Stomach (tissue), 9 donors: Measurements from ENCODE around the gene TSGA10. TPM values are rescaled to one million over a fixed set of nuclear protein-coding genes. Genes with fewer than 3 reads are reported as not detected.
"Not testable (repeated sequence)": the region's sequence is repeated elsewhere in the genome, so short reads cannot be mapped to it uniquely, and the experiment has no call there.

Experiments
- DNase-seq, 2 donors: peaks; one replicate each; pipeline versions ENCODE4 v3.0.0 to v3.0.0-alpha.2; 2013 to 2019
- H3K27ac ChIP-seq, 5 donors: fragments of 200-600 bp in 4 of 5; sonication (generic) in 4 of 5; one replicate each; pipeline ENCODE4 v1.5.1; 2013 to 2019; ENCODE audit warnings: mild to moderate bottlenecking in 1 of 5, moderate library complexity in 1 of 5
- H3K27me3 ChIP-seq, 3 donors: fragments of 200-600 bp; sonication (generic); one replicate each; pipeline ENCODE4 v1.5.1; 2017 to 2019; ENCODE audit warnings: mixed run types in 1 of 3
- H3K36me3 ChIP-seq, 4 donors: fragments of 200-600 bp; sonication (generic); 1 replicate in 3 of 4; 2 replicates in 1 of 4; pipeline ENCODE4 v1.5.1; 2016 to 2019
- H3K4me1 ChIP-seq, 4 donors: fragments of 200-600 bp; sonication (generic); one replicate each; pipeline ENCODE4 v1.5.1; 2016 to 2019
- H3K4me3 ChIP-seq, 4 donors: fragments of 200-600 bp; sonication (generic) in 3 of 4; one replicate each; pipeline ENCODE4 v1.5.1; 2016 to 2019; ENCODE audit warnings: mild to moderate bottlenecking in 1 of 4
- H3K9me3 ChIP-seq, 4 donors: fragments of 200-600 bp; sonication (generic); one replicate each; pipeline ENCODE4 v1.5.1; 2016 to 2019
- CTCF ChIP-seq, 7 experiments: fragments of 450-650 bp in 4 of 7; fragments of 200-600 bp in 3 of 7; sonication (generic) in 3 of 7; IDR thresholded peaks; one replicate each; pipeline ENCODE4 v1.5.1; 2016 to 2019; ENCODE audit warnings: antibody characterized with exemption in 7 of 7, control low read depth in 2 of 7, mild to moderate bottlenecking in 1 of 7
- EP300 ChIP-seq: sonication (generic); formaldehyde crosslinking; IDR thresholded peaks from one replicate; pipeline ENCODE4 v1.6.1; 2017; ENCODE audit warnings: antibody characterized with exemption
- POLR2A ChIP-seq, 4 donors: fragments of 450-650 bp; IDR thresholded peaks; one replicate each; pipeline ENCODE4 v1.6.1; 2016; ENCODE audit warnings: antibody characterized with exemption in 4 of 4, control low read depth in 2 of 4, mild to moderate bottlenecking in 1 of 4, moderate library complexity in 1 of 4
- POLR2AphosphoS5 ChIP-seq, 3 donors: sonication (generic); formaldehyde crosslinking; IDR thresholded peaks; one replicate each; pipeline ENCODE4 v1.6.1; 2016; ENCODE audit warnings: antibody characterized with exemption in 3 of 3
- WGBS, 5 donors: extraction: QIAGEN DNeasy Blood & Tissue Kit in 3 of 5; methylation state at CpG; one replicate each; pipeline versions ENCODE4 v1.1.5 to v1.1.7; 2013 to 2018; 5-methylcytosine and 5-hydroxymethylcytosine counted together
- intact Hi-C: fragments of 100-400 bp; cut with DNase I; formaldehyde crosslinking; loops from one replicate; pipeline ENCODE4 v1.15.1; 2023; ENCODE audit warnings: low total_unique reads
- polyA plus RNA-seq, 3 donors: library from polyadenylated mRNA; stranded (reverse); fragments of 200-250 nt; gene quantifications; one replicate each; pipeline ENCODE4 v1.2.3, GENCODE V29; 2013
- total RNA-seq, 5 donors: library from RNA; depleted of rRNA; stranded (reverse); fragments of >200 nt; gene quantifications; one replicate each; pipeline versions ENCODE4 v1.1.0 to v1.2.3, GENCODE V29; 2014 to 2016
- donor health status: healthy with polysubstance abuse.
- donor health status: Bipolar disorder and iron deficiency.
- donor health status: healthy.

The TSGA10 gene
- total and polyA plus RNA-seq, 8 donors: 1.3 to 19.3 (median 5.4) TPM

- Histone ChIP-seq H3K36me3 (no peaks in the 10 kb centered on the region), H3K9me3 (peaks cover 0 to 21% (median 3%) of the 10 kb centered on the region in 4 donors), H3K4me1 (no peaks in the 10 kb centered on the region), H3K4me3 (no peak overlapping the region), H3K27me3 (no peaks in the 10 kb centered on the region), H3K27ac (no peak overlapping the region)
- no peak for TF ChIP-seq POLR2A (IDR thresholded peaks at IDR 0.05)
- no peak for TF ChIP-seq POLR2AphosphoS5 (IDR thresholded peaks at IDR 0.05)
- no peak for TF ChIP-seq CTCF (IDR thresholded peaks at IDR 0.05)
- TF ChIP-seq EP300: no peak
- whole genome bisulfite sequencing, 5 donors: 88 to 100% (median 94%) methylated on average over 5 to 10 of the region's 10 CpGs
- intact Hi-C loops: no loop called here
- DNase-seq: no peak
Observed at GRCh38 chr2:99000708-99001107, 154.0 kb downstream of the TSGA10 start.

- H3K4me3 ChIP-seq, DNase-seq, H3K4me1 ChIP-seq, H3K27ac ChIP-seq, H3K9me3 ChIP-seq, H3K27me3 ChIP-seq, H3K36me3 ChIP-seq, intact Hi-C loops: not testable (repeated sequence)
- 93 to 99% (median 96%) methylated on average over 2 to 28 of the region's 28 CpGs for WGBS, 5 donors
Observed at GRCh38 chr2:98988695-98989094, 166.0 kb downstream of the TSGA10 start.

- DNase-seq: no peak
- TF ChIP-seq EP300 (no peak), POLR2AphosphoS5 (IDR thresholded peaks at IDR 0.05) (no peak), CTCF (IDR thresholded peaks at IDR 0.05) (no peak), POLR2A (IDR thresholded peaks at IDR 0.05) (no peak)
- intact Hi-C loops: no loop called here
- Histone ChIP-seq H3K4me3 (no peak overlapping the region), H3K36me3 (no peaks in the 10 kb centered on the region), H3K27ac (no peak overlapping the region), H3K4me1 (no peaks in the 10 kb centered on the region), H3K9me3 (no peaks in the 10 kb centered on the region), H3K27me3 (no peaks in the 10 kb centered on the region)
- 54 to 74% (median 60%) methylated on average over 2 of the region's 2 CpGs for WGBS, 5 donors
Observed at GRCh38 chr2:98985905-98986666, 168.7 kb downstream of the TSGA10 start.

GRCh38 chr2:98975611-98976010, 179.1 kb downstream of the TSGA10 start:
- no peaks in the 10 kb centered on the region for H3K36me3 ChIP-seq
- H3K4me3 ChIP-seq: no peak overlapping the region
- H3K9me3 ChIP-seq: peaks cover 11 to 25% (median 15%) of the 10 kb centered on the region in 4 donors
- H3K27me3 ChIP-seq: no peaks in the 10 kb centered on the region
- WGBS, 5 donors: 56 to 69% (median 56%) methylated on average over 2 of the region's 2 CpGs
- H3K27ac ChIP-seq: no peak overlapping the region
- intact Hi-C loops: no loop called here
- TF ChIP-seq EP300 (no peak), POLR2A (IDR thresholded peaks at IDR 0.05) (no peak), CTCF (IDR thresholded peaks at IDR 0.05) (no peak), POLR2AphosphoS5 (IDR thresholded peaks at IDR 0.05) (no peak)
- no peaks in the 10 kb centered on the region for H3K4me1 ChIP-seq
- DNase-seq: no peak

- no peak for DNase-seq
- Histone ChIP-seq H3K9me3 (peaks cover 11 to 33% (median 21%) of the 10 kb centered on the region in 4 donors), H3K4me3 (no peak overlapping the region), H3K27ac (no peak overlapping the region), H3K36me3 (no peaks in the 10 kb centered on the region), H3K27me3 (no peaks in the 10 kb centered on the region), H3K4me1 (no peaks in the 10 kb centered on the region)
- intact Hi-C loops: no loop called here
- WGBS, 5 donors: 84 to 98% (median 94%) methylated on average over 1 of the region's 1 CpG
- no peak for TF ChIP-seq POLR2A (IDR thresholded peaks at IDR 0.05)
- TF ChIP-seq EP300: no peak
- TF ChIP-seq CTCF (IDR thresholded peaks at IDR 0.05): no peak
- no peak for TF ChIP-seq POLR2AphosphoS5 (IDR thresholded peaks at IDR 0.05)
Observed at GRCh38 chr2:98972582-98973167, 182.1 kb downstream of the TSGA10 start.
